SK-N-SH (cell line): ENCODE results near the gene MS4A15.

ENCODE experiments used
- CTCF ChIP-seq: fragments of 200-600 bp; sonication (generic); IDR thresholded peaks from 2 replicates; pipeline ENCODE4 v1.6.1; 2017; ENCODE audit warnings: antibody characterized with exemption, mild to moderate bottlenecking, moderate library complexity
- GATA2 ChIP-seq: sonication (generic); formaldehyde crosslinking; IDR thresholded peaks from 2 replicates; pipeline ENCODE4 v1.5.0; 2020; ENCODE audit warnings: mild to moderate bottlenecking, missing genetic modification reagents
- MXI1 ChIP-seq: IDR thresholded peaks from 2 replicates; pipeline ENCODE4 v1.6.1; 2012; ENCODE audit warnings: mild to moderate bottlenecking, low read depth, low read length, improper control_type of control experiment
- REST ChIP-seq: IDR thresholded peaks from 2 replicates; pipeline ENCODE4 v1.6.1; 2012; ENCODE audit warnings: mild to moderate bottlenecking, low read depth, low read length, moderate library complexity

- TF ChIP-seq GATA2 (CRISPR knock-in tag) (no peak), CTCF (no peak), MXI1 (no peak), REST (no peak)
Measured at GRCh38 chr11:60781981-60782316, 25.3 kb downstream of the MS4A15 start.
